Measurements from ENCODE around the gene STAM. TPM values are rescaled to one million over a fixed set of nuclear protein-coding genes. Genes with fewer than 3 reads are reported as not detected.

The STAM gene
- total and polyA plus RNA-seq, 9 of the 15 experiments (the other 6 are each of a cell fraction or from before 2014, with no cell fraction given) = 13.8 to 33.5 (median 26.4) TPM

GRCh38 chr10:17730667-17731066 is 86.7 kb downstream of the STAM start (continued):
- TF ChIP-seq ATF6 (CRISPR knock-in tag; IDR thresholded peaks at IDR 0.05) = no peak
- no peak for TF ChIP-seq E2F3 (CRISPR knock-in tag; IDR thresholded peaks at IDR 0.05)
- TF ChIP-seq TCF7 (IDR thresholded peaks at IDR 0.05; ENCODE audit: borderline replicate concordance) = no peak
- TF ChIP-seq CHCHD3 (CRISPR knock-in tag; IDR thresholded peaks at IDR 0.05) = no peak
- no peak for TF ChIP-seq ARHGAP35 (IDR thresholded peaks at IDR 0.05; ENCODE audit: partially characterized antibody)
- no peak for TF ChIP-seq ADNP (tag; IDR thresholded peaks at IDR 0.05)
- TF ChIP-seq, protein P1, sequence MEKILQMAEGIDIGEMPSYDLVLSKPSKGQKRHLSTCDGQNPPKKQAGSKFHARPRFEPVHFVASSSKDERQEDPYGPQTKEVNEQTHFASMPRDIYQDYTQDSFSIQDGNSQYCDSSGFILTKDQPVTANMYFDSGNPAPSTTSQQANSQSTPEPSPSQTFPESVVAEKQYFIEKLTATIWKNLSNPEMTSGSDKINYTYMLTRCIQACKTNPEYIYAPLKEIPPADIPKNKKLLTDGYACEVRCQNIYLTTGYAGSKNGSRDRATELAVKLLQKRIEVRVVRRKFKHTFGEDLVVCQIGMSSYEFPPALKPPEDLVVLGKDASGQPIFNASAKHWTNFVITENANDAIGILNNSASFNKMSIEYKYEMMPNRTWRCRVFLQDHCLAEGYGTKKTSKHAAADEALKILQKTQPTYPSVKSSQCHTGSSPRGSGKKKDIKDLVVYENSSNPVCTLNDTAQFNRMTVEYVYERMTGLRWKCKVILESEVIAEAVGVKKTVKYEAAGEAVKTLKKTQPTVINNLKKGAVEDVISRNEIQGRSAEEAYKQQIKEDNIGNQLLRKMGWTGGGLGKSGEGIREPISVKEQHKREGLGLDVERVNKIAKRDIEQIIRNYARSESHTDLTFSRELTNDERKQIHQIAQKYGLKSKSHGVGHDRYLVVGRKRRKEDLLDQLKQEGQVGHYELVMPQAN (IDR thresholded peaks at IDR 0.05; ENCODE audit: borderline replicate concordance) = no peak
- TF ChIP-seq PRMT5 (CRISPR knock-in tag; IDR thresholded peaks at IDR 0.05) = no peak
- TF ChIP-seq STAT6 (CRISPR knock-in tag; IDR thresholded peaks at IDR 0.05) = no peak
- no peak for TF ChIP-seq ZFP30 (CRISPR knock-in tag; IDR thresholded peaks at IDR 0.05; ENCODE audit: borderline replicate concordance)
- TF ChIP-seq ARID4B (CRISPR knock-in tag; IDR thresholded peaks at IDR 0.05) = no peak
